SKM-1 treated with dmso at 0.1 percent for 144 hours (cell line): Measurements from ENCODE around the gene PRKCB.

Experiments
- DNase-seq: peaks from one replicate; lab custom pipeline; 2025; ENCODE audit not compliant: unreplicated experiment; lab: John Stamatoyannopoulos, UW

Gene PRKCB

GRCh38 chr16:24118126-24118821 is 282.5 kb downstream of the PRKCB start:
- no peak for DNase-seq

- DNase-seq = no peak
Observed at GRCh38 chr16:24119807-24120206, 284.0 kb downstream of the PRKCB start.

DNA sequence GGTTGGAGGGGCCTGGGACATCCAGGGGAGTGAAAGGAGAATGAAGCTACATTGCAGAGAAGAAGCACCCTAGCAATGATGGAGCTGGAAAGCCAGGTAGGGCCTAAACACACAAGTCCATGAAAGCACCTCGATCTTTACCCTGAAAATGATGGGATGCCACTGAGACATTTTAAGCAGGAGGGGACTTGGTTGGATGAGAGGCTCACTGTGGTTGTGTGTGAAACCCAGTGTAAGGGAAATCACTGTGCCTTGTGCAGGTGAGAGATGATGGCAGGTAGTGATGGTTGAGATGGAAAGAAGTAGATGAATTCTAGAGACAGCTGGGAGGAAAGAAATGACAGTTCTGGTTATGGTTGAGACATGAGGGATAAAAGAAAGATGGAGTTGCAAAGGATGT is 287.5 kb downstream of the PRKCB start:
- DNase-seq = no peak

GRCh38 chr16:24124291-24124690 is 288.5 kb downstream of the PRKCB start:
- no peak for DNase-seq

- no peak for DNase-seq
Observed at GRCh38 chr16:24125214-24125613, 289.4 kb downstream of the PRKCB start.

GRCh38 chr16:24129412-24129918 is 293.7 kb downstream of the PRKCB start:
- no peak for DNase-seq

GRCh38 chr16:24130494-24131085 is 294.8 kb downstream of the PRKCB start:
- no peak for DNase-seq

GRCh38 chr16:24131294-24131693 is 295.5 kb downstream of the PRKCB start:
- no peak for DNase-seq

DNA sequence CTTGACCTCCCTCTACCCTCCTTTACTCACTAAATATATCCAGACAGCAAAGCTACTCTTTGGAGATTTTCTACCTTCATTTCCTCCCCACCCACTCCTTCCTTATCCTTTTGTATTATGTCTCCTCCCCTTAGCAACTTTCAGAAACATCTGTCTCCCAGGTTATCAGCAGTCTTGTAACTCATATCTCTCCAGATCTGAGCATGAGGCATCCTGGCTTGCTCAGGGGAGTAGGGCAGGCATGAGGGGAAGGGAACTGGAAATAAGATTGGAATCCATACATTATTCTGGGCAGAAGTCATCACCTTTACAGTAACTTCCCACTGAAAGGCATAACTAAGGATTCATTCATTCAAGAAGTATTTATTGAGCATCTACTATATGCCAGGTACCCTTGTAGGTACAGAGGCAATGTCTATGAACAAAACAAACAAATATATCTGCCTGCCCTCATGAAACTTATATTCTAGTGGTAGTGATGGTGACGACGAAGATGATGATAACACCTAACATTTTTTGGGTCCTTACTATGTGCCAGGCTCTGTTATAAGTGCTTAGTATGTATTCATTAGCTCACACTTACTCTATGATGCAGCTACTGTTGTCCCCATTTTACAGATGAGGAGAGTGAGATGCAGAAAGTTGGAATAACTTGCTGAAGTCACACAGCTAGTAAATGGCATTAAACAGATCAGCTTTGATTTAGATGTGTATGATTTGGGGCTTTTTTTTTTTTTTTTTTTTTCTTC is 296.4 kb downstream of the PRKCB start:
- no peak for DNase-seq

DNA sequence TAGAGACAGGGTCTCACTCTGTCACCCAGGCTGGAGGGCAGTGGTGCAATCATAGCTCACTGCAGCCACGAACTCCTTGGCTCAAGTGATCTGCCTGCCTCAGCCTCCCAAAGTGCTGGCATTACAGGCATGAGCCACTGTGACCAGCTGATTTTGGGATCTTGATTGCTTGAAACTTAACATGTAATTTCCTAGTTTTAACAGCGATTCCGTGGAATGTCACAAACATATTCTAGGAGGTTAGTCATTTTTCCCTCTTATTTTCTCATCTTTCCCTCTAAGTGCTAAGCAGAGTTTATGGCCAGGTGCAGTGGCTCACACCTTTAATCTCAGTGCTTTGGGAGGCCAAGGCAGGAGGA is 297.0 kb downstream of the PRKCB start:
- DNase-seq = no peak

- DNase-seq = no peak
Observed at GRCh38 chr16:24135624-24136565, 300.1 kb downstream of the PRKCB start.

DNA sequence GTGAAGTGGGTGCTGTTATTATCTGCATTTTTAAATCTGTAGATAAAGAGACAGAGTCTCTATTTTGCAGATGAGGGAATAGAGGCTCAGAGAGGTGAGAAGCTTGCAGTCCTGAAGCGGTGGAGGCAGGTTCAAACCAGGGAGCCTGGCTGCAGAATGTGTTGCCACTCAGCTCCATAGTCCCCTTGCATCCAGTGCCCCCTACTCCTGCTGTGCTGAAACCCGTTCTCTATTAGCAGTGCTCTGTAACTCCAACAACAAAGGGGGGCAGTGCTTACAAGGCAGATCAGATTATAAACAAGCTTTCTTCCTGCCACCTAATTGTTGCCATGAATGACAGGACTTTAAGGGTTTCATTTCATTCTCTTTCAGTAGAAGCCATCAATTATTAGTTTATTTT is 302.2 kb downstream of the PRKCB start:
- no peak for DNase-seq

- no peak for DNase-seq
Observed at GRCh38 chr16:24138575-24138974, 302.8 kb downstream of the PRKCB start.

DNA sequence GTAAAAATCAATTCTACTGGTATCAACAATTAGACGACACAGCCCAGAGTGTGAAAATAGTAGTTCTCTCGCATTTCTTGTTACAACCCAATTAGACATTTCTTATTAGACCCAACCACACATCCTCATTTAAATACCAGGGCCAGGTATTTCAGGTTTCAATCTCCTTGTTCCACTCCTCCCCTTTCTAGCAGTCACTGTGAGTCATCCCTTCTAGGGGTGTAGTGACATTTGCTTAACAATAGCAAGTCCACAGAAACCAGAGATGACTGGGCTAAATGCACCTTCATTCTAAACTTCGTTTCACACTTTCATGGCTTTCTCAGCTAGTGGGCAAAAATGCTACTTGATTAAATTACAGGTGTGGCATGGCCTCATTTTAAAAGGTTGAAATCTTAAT is 303.5 kb downstream of the PRKCB start:
- no peak for DNase-seq

- DNase-seq = no peak
Observed at GRCh38 chr16:24140730-24141129, 304.9 kb downstream of the PRKCB start.

DNA sequence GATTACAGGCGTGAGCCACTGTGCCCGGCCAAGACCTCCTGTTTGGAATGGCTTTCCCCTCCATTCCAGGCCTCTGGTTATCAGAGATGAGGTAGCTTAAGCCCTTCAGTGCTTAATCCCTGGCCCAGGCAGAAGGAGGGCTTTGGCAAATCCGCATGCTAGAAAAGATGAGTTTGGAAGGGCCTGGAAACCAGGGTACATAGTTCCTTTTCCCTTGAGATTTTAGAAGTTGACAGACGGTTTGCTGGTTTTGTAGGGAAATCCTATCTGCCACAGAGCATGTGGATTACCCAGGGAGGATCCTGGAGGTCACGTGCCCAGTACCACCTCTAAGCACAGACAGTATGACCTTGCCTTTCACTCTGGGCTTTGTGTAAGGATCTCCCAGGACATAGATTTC is 305.7 kb downstream of the PRKCB start:
- no peak for DNase-seq

DNA sequence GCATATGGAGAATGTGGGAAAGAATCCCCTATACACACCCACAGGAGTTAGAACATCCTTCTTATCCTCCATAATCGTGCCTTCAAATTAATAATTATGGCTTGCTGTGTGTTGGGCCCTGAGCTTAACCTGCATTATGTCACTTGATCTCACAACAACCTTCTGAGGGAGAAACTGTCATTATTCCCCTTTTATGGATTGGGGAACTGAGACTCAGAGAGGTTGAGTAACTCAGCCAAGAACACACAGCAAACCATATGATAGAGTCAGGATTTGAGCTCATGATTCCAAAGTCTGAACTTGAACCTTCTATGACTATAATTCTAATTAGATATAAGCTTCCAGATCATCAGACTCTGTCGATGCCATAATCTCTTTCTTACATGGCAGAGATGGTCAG is 306.1 kb downstream of the PRKCB start:
- no peak for DNase-seq

GRCh38 chr16:24145927-24146326 is 310.1 kb downstream of the PRKCB start:
- DNase-seq = no peak

GRCh38 chr16:24146518-24146917 is 310.7 kb downstream of the PRKCB start:
- no peak for DNase-seq

DNA sequence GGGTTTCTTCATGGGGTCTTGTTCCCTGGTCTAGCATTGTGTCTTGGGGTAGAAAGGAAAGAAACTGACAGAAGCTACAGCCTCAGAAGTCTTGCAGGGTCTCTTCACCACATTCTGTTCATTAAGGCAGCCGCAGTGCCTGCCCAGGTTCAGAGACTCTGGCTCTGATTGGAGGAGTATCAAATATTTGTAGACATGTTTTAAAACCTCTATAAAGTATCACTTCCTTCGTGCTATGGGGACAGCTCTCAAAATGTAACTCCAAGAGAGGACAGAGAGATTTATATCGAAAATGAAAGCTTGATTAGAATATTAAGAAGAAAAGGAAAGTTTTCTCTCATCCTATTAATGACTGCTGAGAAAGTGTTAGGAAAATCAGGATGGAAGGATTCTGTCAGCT is 313.3 kb downstream of the PRKCB start:
- no peak for DNase-seq

GRCh38 chr16:24150282-24150681 is 314.5 kb downstream of the PRKCB start:
- DNase-seq = no peak
